WERI-Rb-1 (cell line): Measurements from ENCODE around the gene CAMK2G.

ENCODE experiments used
- DNase-seq: peaks from one replicate; pipeline ENCODE4 v3.0.0-alpha.2; 2020
- H3K27ac ChIP-seq: fragments of 250-450 bp; sonication (Bioruptor Pico); 2 replicates; pipeline ENCODE4 v1.5.1; 2020; ENCODE audit warnings: mild to moderate bottlenecking, moderate library complexity
- H3K27me3 ChIP-seq: fragments of 250-450 bp; sonication (Bioruptor Pico); 2 replicates; pipeline ENCODE4 v1.5.1; 2021; ENCODE audit warnings: mild to moderate bottlenecking, low read depth, moderate library complexity; ENCODE audit not compliant: insufficient read depth, severe bottlenecking
- H3K36me3 ChIP-seq: fragments of 250-450 bp; sonication (Bioruptor Pico); 2 replicates; pipeline ENCODE4 v1.5.1; 2020; ENCODE audit warnings: mild to moderate bottlenecking, moderate library complexity
- H3K4me3 ChIP-seq: 2 replicates; pipeline ENCODE4 v1.5.1; 2011; ENCODE audit warnings: low read depth, mild to moderate bottlenecking, control low read depth, low read length
- H3K9me3 ChIP-seq: fragments of 250-450 bp; sonication (Bioruptor Pico); 2 replicates; pipeline ENCODE4 v1.5.1; 2021; ENCODE audit warnings: mild to moderate bottlenecking, moderate library complexity; ENCODE audit not compliant: severe bottlenecking
- CTCF ChIP-seq: IDR thresholded peaks from 2 replicates; pipeline ENCODE4 v1.5.1; 2011; ENCODE audit warnings: low read depth, mild to moderate bottlenecking, control low read depth, inconsistent platforms, low read length

The CAMK2G gene

GRCh38 chr10:73873142-73873837 is 1.1 kb downstream of the CAMK2G start:
- peak overlapping the region; percentile 54 for H3K4me3 ChIP-seq
- no peak for DNase-seq
- peaks cover 40% of the 10 kb centered on the region for H3K36me3 ChIP-seq
- no peaks in the 10 kb centered on the region for H3K27me3 ChIP-seq
- H3K27ac ChIP-seq: no peak overlapping the region
- H3K9me3 ChIP-seq: no peaks in the 10 kb centered on the region
- no peak for TF ChIP-seq CTCF

GRCh38 chr10:73872190-73872710 is 2.1 kb downstream of the CAMK2G start:
- Histone ChIP-seq H3K36me3 (peaks cover 46% of the 10 kb centered on the region), H3K27ac (no peak overlapping the region), H3K4me3 (no peak overlapping the region), H3K27me3 (no peaks in the 10 kb centered on the region), H3K9me3 (no peaks in the 10 kb centered on the region)
- no peak for TF ChIP-seq CTCF
- DNase-seq: no peak

GRCh38 chr10:73871295-73872189 is 2.8 kb downstream of the CAMK2G start:
- Histone ChIP-seq H3K4me3 (no peak overlapping the region), H3K27ac (no peak overlapping the region), H3K36me3 (peaks cover 46% of the 10 kb centered on the region), H3K9me3 (no peaks in the 10 kb centered on the region), H3K27me3 (no peaks in the 10 kb centered on the region)
- no peak for TF ChIP-seq CTCF
- no peak for DNase-seq

GRCh38 chr10:73868655-73869195 is 5.6 kb downstream of the CAMK2G start:
- peak; percentile 34 for DNase-seq
- H3K4me3 ChIP-seq: no peak overlapping the region
- H3K27me3 ChIP-seq: no peaks in the 10 kb centered on the region
- peak overlapping the region; percentile 91 for H3K27ac ChIP-seq
- H3K9me3 ChIP-seq: no peaks in the 10 kb centered on the region
- peaks cover 58% of the 10 kb centered on the region for H3K36me3 ChIP-seq
- TF ChIP-seq CTCF: no peak

GRCh38 chr10:73867871-73868631 is 6.3 kb downstream of the CAMK2G start:
- TF ChIP-seq CTCF: no peak
- H3K27me3 ChIP-seq: no peaks in the 10 kb centered on the region
- H3K4me3 ChIP-seq: no peak overlapping the region
- peak overlapping the region; percentile 91 for H3K27ac ChIP-seq
- peaks cover 55% of the 10 kb centered on the region for H3K36me3 ChIP-seq
- H3K9me3 ChIP-seq: no peaks in the 10 kb centered on the region
- DNase-seq: no peak
